Keratinocyte (primary cell): Measurements from ENCODE around the gene TSR3. TPM values are rescaled to one million over a fixed set of nuclear protein-coding genes. Genes with fewer than 3 reads are reported as not detected.

ENCODE experiments used
- DNase-seq: peaks from one replicate; pipeline ENCODE4 v3.0.0-alpha.2; 2011; ENCODE audit warnings: low read depth, missing footprints, low spot score
- FAIRE-seq: peaks from 2 replicates; lab custom pipeline; 2011; peaks lifted over from hg19 to GRCh38; lab: Jason Lieb, UNC
- H2AFZ ChIP-seq: 2 replicates; pipeline ENCODE4 v1.6.0; 2012; ENCODE audit warnings: low read length, control low read depth, inconsistent platforms; ENCODE audit not compliant: control insufficient read depth
- H3K27ac ChIP-seq: 2 replicates; pipeline ENCODE4 v1.5.1; 2011; ENCODE audit warnings: low read length; ENCODE audit not compliant: control insufficient read depth, insufficient read depth
- H3K27me3 ChIP-seq: 3 replicates; pipeline ENCODE4 v1.6.0; 2011; ENCODE audit warnings: low read length; ENCODE audit not compliant: control insufficient read depth, insufficient read depth; ENCODE audit errors: extremely low read depth
- H3K36me3 ChIP-seq, 2 experiments: 2 replicates in 1 of 2; 3 replicates in 1 of 2; pipeline ENCODE4 v1.5.1; 2011; ENCODE audit warnings: low read length in 2 of 2, mild to moderate bottlenecking in 1 of 2; ENCODE audit not compliant: control insufficient read depth in 2 of 2, insufficient read depth in 2 of 2; ENCODE audit errors: extremely low read depth in 1 of 2
- H3K4me1 ChIP-seq: 3 replicates; pipeline ENCODE4 v1.5.1; 2011; ENCODE audit warnings: low read length; ENCODE audit not compliant: control insufficient read depth, insufficient read depth; ENCODE audit errors: extremely low read depth
- H3K4me2 ChIP-seq: 3 replicates; pipeline ENCODE4 v1.6.0; 2011; ENCODE audit warnings: low read depth, low read length; ENCODE audit not compliant: control insufficient read depth, insufficient read depth; ENCODE audit errors: extremely low read depth
- H3K4me3 ChIP-seq, 3 experiments: fragments of 200-600 bp in 1 of 3; sonication (generic) in 1 of 3; 2 replicates in 2 of 3; 3 replicates in 1 of 3; pipeline ENCODE4 v1.5.1; 2011 to 2016; ENCODE audit warnings: low read length in 3 of 3, mild to moderate bottlenecking in 3 of 3, control low read depth in 2 of 3, inconsistent platforms in 1 of 3, low read depth in 1 of 3, mixed read lengths in 1 of 3, mixed run types in 1 of 3, moderate library complexity in 1 of 3; ENCODE audit not compliant: control insufficient read depth in 2 of 3, insufficient read depth in 2 of 3; ENCODE audit errors: extremely low read depth in 1 of 3
- H3K79me2 ChIP-seq: 2 replicates; pipeline ENCODE4 v1.6.0; 2012; ENCODE audit warnings: low read length; ENCODE audit not compliant: control insufficient read depth, insufficient read depth
- H3K9ac ChIP-seq: 3 replicates; pipeline ENCODE4 v1.6.0; 2011; ENCODE audit warnings: low read length; ENCODE audit not compliant: control insufficient read depth, insufficient read depth; ENCODE audit errors: extremely low read depth
- H3K9me1 ChIP-seq: 3 replicates; pipeline ENCODE4 v1.6.0; 2011; ENCODE audit warnings: low read length; ENCODE audit not compliant: control insufficient read depth, insufficient read depth; ENCODE audit errors: extremely low read depth
- H3K9me3 ChIP-seq: 2 replicates; pipeline ENCODE4 v1.5.1; 2012; ENCODE audit warnings: low read depth, low read length; ENCODE audit not compliant: control insufficient read depth
- H4K20me1 ChIP-seq: 3 replicates; pipeline ENCODE4 v1.6.0; 2011; ENCODE audit warnings: low read length; ENCODE audit not compliant: control insufficient read depth, insufficient read depth; ENCODE audit errors: extremely low read depth
- EZH2 ChIP-seq: IDR thresholded peaks from one replicate; pipeline ENCODE4 v1.6.1; 2012; ENCODE audit warnings: inconsistent platforms, mild to moderate bottlenecking, low read length, moderate library complexity
- dilution Hi-C: fragments of 300-500 bp; cut with MboI; formaldehyde crosslinking; loops from one replicate; pipeline ENCODE4 v1.7.0; 2020; ENCODE audit warnings: low sequenced_read_pairs; ENCODE audit not compliant: extremely low pct_ligation_motif_present
- polyA plus RNA-seq, 5 experiments: library from polyadenylated mRNA; depleted of rRNA in 3 of 5; stranded (reverse) in 3 of 5; stranded (forward) in 1 of 5; unstranded in 1 of 5; fragments of >200 nt; gene quantifications; 1 replicate in 1 of 5; 2 replicates in 3 of 5; 3 replicates in 1 of 5; pipeline versions ENCODE4 v1.2.1 to v1.2.3, GENCODE V29; 2011 to 2012; ENCODE audit warnings: missing spikeins in 2 of 5, low read depth in 1 of 5, low replicate concordance in 1 of 5
- TF ChIP-seq, protein P1 (sequence below), 3 experiments: IDR thresholded peaks in 1 of 3; conservative IDR thresholded peaks in 1 of 3; optimal IDR thresholded peaks in 1 of 3; 2 replicates in 2 of 3; 3 replicates in 1 of 3; pipeline versions ENCODE3 to v1.5.1; 2011; ENCODE audit warnings: low read length in 3 of 3, mild to moderate bottlenecking in 3 of 3, moderate library complexity in 2 of 3, control low read depth in 1 of 3, inconsistent platforms in 1 of 3; ENCODE audit not compliant: insufficient read depth in 2 of 3; ENCODE audit errors: extremely low read depth in 1 of 3

TSR3 gene
- polyA plus RNA-seq, 1 donor (not counting 4 experiments of a cell fraction or from before 2014, with no cell fraction given) = 33.0 TPM

DNA sequence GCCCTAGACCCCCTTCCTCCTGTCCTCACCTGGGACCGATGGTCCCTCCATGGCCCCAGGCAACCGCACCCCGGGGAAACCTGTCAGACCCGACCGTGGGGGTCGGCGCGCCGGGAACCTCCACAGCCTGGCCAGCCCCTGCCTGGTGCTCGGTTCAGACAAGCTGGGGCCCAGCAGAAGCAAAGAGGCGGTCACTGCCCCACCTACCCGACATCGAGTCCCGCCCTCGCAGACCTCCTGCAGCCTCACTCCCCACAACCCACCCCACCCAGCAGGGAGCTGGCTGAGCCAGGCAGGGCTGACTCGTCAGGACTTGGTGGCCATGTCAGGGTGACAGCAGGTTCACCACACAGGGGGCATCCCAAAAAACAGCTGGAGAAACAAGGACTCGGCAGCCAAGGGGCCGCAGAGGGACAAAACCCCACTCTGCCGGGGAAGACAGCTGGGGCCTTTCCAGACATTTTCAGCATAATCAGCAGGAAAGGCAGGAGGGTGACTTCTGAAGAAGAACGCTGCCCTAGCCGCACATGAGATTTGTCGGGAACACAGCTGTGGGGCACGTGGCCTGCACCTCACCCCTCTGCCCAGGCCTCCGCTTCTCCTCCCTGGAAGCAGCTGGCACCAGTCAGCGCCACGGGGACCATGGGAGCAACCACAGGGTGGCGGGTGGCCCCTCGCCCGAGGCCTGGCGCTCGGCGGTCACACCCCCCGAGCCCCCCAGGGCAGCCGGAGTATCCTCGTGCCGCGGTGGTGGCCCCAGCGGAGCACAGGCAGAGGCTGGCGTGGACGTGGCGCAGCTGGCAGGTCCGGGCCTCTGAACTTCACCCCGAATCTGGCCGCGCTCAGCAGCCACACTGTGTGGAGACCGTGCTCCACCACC lies 23.0 kb upstream of the TSR3 start:
- Histone ChIP-seq H3K9me3 (no peaks in the 10 kb centered on the region), H3K27me3 (no peaks in the 10 kb centered on the region), H3K9me1 (no peaks in the 10 kb centered on the region), H3K4me2 (no peak overlapping the region), H2AFZ (no peak overlapping the region), H3K4me3 (no peak overlapping the region), H3K9ac (no peak overlapping the region), H3K27ac (no peak overlapping the region), H3K4me1 (peaks cover 7% of the 10 kb centered on the region), H4K20me1 (no peaks in the 10 kb centered on the region), H3K79me2 (no peaks in the 10 kb centered on the region), H3K36me3 (peaks cover 0 to 2% of the 10 kb centered on the region in 2 experiments)
- dilution Hi-C loops = no loop called here
- TF ChIP-seq, protein P1, sequence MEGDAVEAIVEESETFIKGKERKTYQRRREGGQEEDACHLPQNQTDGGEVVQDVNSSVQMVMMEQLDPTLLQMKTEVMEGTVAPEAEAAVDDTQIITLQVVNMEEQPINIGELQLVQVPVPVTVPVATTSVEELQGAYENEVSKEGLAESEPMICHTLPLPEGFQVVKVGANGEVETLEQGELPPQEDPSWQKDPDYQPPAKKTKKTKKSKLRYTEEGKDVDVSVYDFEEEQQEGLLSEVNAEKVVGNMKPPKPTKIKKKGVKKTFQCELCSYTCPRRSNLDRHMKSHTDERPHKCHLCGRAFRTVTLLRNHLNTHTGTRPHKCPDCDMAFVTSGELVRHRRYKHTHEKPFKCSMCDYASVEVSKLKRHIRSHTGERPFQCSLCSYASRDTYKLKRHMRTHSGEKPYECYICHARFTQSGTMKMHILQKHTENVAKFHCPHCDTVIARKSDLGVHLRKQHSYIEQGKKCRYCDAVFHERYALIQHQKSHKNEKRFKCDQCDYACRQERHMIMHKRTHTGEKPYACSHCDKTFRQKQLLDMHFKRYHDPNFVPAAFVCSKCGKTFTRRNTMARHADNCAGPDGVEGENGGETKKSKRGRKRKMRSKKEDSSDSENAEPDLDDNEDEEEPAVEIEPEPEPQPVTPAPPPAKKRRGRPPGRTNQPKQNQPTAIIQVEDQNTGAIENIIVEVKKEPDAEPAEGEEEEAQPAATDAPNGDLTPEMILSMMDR (optimal IDR thresholded peaks at IDR 0.05 in 1 of 3, IDR thresholded peaks at IDR 0.05 in 1 of 3, conservative IDR thresholded peaks at IDR 0.05 in 1 of 3; ENCODE audit: extremely low read depth in 1 of 3, insufficient read depth in 2 of 3, low read length in 3 of 3) = no peak
- no peak for TF ChIP-seq EZH2
- DNase-seq (no peak), FAIRE-seq (no peak)

DNA sequence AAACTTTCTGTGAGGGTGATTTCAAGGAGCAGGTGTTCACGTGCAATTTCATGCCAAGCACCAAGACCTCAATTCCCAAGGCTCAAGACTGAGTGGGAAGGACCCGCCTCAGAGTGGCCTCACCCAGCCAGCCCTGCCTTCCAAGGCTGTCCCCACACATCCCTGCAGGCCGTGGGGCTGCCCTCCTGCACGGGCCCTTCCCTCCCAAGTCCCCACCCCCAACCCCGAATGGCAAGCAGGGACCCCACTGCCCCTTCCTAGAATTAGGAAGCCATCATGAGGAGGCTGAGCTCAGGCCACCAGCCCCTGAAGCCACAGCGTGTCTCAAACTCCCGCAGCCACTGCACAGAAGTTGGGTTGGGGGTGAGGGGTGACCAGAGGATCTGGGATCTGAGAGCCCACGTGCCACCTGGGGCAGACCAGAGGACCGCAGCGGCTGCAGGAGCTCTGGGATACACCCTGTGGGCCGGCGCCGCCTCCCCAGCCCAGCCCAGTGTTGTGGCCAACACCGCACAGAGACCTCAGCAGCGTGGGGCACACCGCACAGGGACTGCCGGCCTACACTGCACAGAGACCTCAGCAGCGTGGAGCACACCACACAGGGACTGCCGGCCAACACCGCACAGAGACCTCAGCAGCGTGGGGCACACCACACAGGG lies 20.7 kb upstream of the TSR3 start:
- no peak for DNase-seq
- no peak overlapping the region for H3K9ac ChIP-seq
- H3K4me2 ChIP-seq = no peak overlapping the region
- no peak overlapping the region for H3K27ac ChIP-seq
- dilution Hi-C loops = no loop called here
- no peaks in the 10 kb centered on the region for H3K27me3 ChIP-seq
- no peak overlapping the region for H3K4me3 ChIP-seq
- peaks cover 0 to 2% of the 10 kb centered on the region in 2 experiments for H3K36me3 ChIP-seq
- no peaks in the 10 kb centered on the region for H4K20me1 ChIP-seq
- no peaks in the 10 kb centered on the region for H3K9me3 ChIP-seq
- no peaks in the 10 kb centered on the region for H3K79me2 ChIP-seq
- no peaks in the 10 kb centered on the region for H3K4me1 ChIP-seq
- no peaks in the 10 kb centered on the region for H3K9me1 ChIP-seq
- no peak for FAIRE-seq
- H2AFZ ChIP-seq = no peak overlapping the region
- TF ChIP-seq EZH2 = no peak
- TF ChIP-seq, protein P1 (optimal IDR thresholded peaks at IDR 0.05 in 1 of 3, IDR thresholded peaks at IDR 0.05 in 1 of 3, conservative IDR thresholded peaks at IDR 0.05 in 1 of 3; ENCODE audit: extremely low read depth in 1 of 3, insufficient read depth in 2 of 3, low read length in 3 of 3) = no peak
